OCI-LY7 (cell line): ENCODE results near the gene APBB1.

Experiments used
- CTCF ChIP-seq: fragments of 200-600 bp; sonication (generic); conservative IDR thresholded peaks from 2 replicates; pipeline ENCODE4 v1.5.1; 2014; ENCODE audit warnings: mild to moderate bottlenecking, antibody characterized with exemption, low read length, moderate library complexity, mixed read lengths
- EZH2phosphoT487 ChIP-seq: fragments of 200-600 bp; sonication (generic); IDR thresholded peaks from 2 replicates; pipeline ENCODE4 v1.6.1; 2018; ENCODE audit warnings: low read depth, borderline replicate concordance, mild to moderate bottlenecking, mixed run types, antibody characterized with exemption, low read length, moderate library complexity, mixed read lengths

GRCh38 chr11:6345366-6345765, 73.5 kb downstream of the APBB1 start:
- TF ChIP-seq CTCF: no peak
- TF ChIP-seq EZH2phosphoT487: no peak
